K562 (cell line): ENCODE data around the gene HYAL1. TPM values are rescaled to one million over a fixed set of nuclear protein-coding genes. Genes with fewer than 3 reads are reported as not detected.

Experiments
- CREM ChIP-seq: IDR thresholded peaks from 2 replicates; pipeline ENCODE4 v1.6.1; 2014; ENCODE audit warnings: antibody characterized with exemption, low read depth
- FOS ChIP-seq: IDR thresholded peaks from 3 replicates; pipeline ENCODE4 v1.6.1; 2011; ENCODE audit not compliant: insufficient read length; ENCODE audit errors: extremely low read depth
- FOSL1 ChIP-seq: fragments of 200-800 bp; sonication (Bioruptor generic); conservative IDR thresholded peaks from 2 replicates; pipeline ENCODE4 v1.6.1; 2016; ENCODE audit warnings: missing genetic modification characterization, missing compliant biosample characterization
- GATAD2A ChIP-seq: fragments of 450-650 bp; IDR thresholded peaks from 2 replicates; pipeline ENCODE4 v1.6.1; 2017
- KDM4B ChIP-seq, 2 experiments: fragments of 450-650 bp in 1 of 2; sonication (generic) in 1 of 2; IDR thresholded peaks; 2 replicates each; pipeline ENCODE4 v1.6.1; 2016 to 2017; ENCODE audit warnings: borderline replicate concordance in 2 of 2, antibody characterized with exemption in 1 of 2, low read depth in 1 of 2, mild to moderate bottlenecking in 1 of 2
- NBN ChIP-seq: fragments of 450-650 bp; IDR thresholded peaks from 2 replicates; pipeline ENCODE4 v1.6.1; 2016; ENCODE audit warnings: low read depth, mild to moderate bottlenecking
- NRF1 ChIP-seq, 2 experiments: fragments of 450-650 bp; IDR thresholded peaks in 1 of 2; conservative IDR thresholded peaks in 1 of 2; 2 replicates each; pipeline ENCODE4 v1.6.1; 2014; ENCODE audit warnings: mild to moderate bottlenecking in 2 of 2
- SAFB ChIP-seq: fragments of 200-400 bp; formaldehyde crosslinking; IDR thresholded peaks from 2 replicates; pipeline ENCODE4 v1.6.1; 2017; ENCODE audit warnings: low read depth, low read length, borderline replicate concordance
- SP1 ChIP-seq: sonication (generic); formaldehyde crosslinking; IDR thresholded peaks from 2 replicates; pipeline ENCODE4 v1.8.1; 2022; ENCODE audit warnings: mild to moderate bottlenecking, missing genetic modification reagents
- SREBF1 ChIP-seq: fragments of 150-350 bp; IDR thresholded peaks from 2 replicates; pipeline ENCODE4 v1.6.1; 2014; ENCODE audit warnings: antibody characterized with exemption, low read depth, low read length, borderline replicate concordance
- ZKSCAN1 ChIP-seq: fragments of 150-350 bp; IDR thresholded peaks from 2 replicates; pipeline ENCODE4 v1.6.1; 2016; ENCODE audit warnings: low read depth, low read length
- ZNF134 ChIP-seq: fragments of 250-450 bp; sonication (Bioruptor Pico); conservative IDR thresholded peaks from 2 replicates; pipeline ENCODE4 v1.4.0; 2020
- ZNF197 ChIP-seq: fragments of 200-800 bp; sonication (Bioruptor generic); IDR thresholded peaks from 2 replicates; pipeline ENCODE4 v1.6.1; 2016; ENCODE audit warnings: low read depth, missing genetic modification characterization, missing compliant biosample characterization
- ZNF384 ChIP-seq: IDR thresholded peaks from 2 replicates; pipeline ENCODE4 v1.6.1; 2012; ENCODE audit warnings: low read depth, low read length, improper control_type of control experiment
- ZNF507 ChIP-seq: conservative IDR thresholded peaks from 2 replicates; pipeline ENCODE4 v1.6.1; 2017; ENCODE audit warnings: missing genetic modification characterization, missing compliant biosample characterization
- polyA plus RNA-seq, 8 experiments: library from polyadenylated mRNA; depleted of rRNA in 4 of 8; stranded (reverse) in 5 of 8; unstranded in 3 of 8; fragments of >200 nt; fragmentation: Nextera tagmentation in 2 of 8; fragmentation: Illumina TruSeq in 1 of 8; extraction: Ambion mirVana in 2 of 8; extraction: Trizol in 1 of 8; gene quantifications; 2 replicates each; pipeline versions ENCODE4 v1.2.1 to v1.2.3, GENCODE V29; 2011 to 2014; ENCODE audit warnings: inconsistent platforms in 1 of 8, missing spikeins in 1 of 8
- total RNA-seq, 7 experiments: library from RNA; depleted of rRNA in 6 of 7; stranded (reverse); fragments of >200 nt in 6 of 7; fragmentation: Illumina TruSeq in 2 of 7; extraction: Trizol in 2 of 7; gene quantifications; 2 replicates each; pipeline versions ENCODE4 v1.2.1 to v1.2.3, GENCODE V29; 2011 to 2021; ENCODE audit warnings: low replicate concordance in 1 of 7
- TF ChIP-seq, protein P1 (sequence below): sonication (generic); formaldehyde crosslinking; IDR thresholded peaks from 2 replicates; pipeline ENCODE4 v1.4.0; 2020; ENCODE audit warnings: mild to moderate bottlenecking, missing genetic modification reagents
- TF ChIP-seq, protein P2 (sequence below), 2 experiments: fragments of 150-350 bp in 1 of 2; IDR thresholded peaks; 2 replicates each; pipeline ENCODE4 v1.6.1; 2012 to 2016; ENCODE audit warnings: low read depth in 2 of 2, low read length in 2 of 2, mild to moderate bottlenecking in 1 of 2, moderate library complexity in 1 of 2
- TF ChIP-seq, protein P3 (sequence below), 3 experiments: fragments of 200-800 bp in 1 of 3; fragments of 250-450 bp in 1 of 3; fragments of 450-650 bp in 1 of 3; sonication (Bioruptor Pico) in 1 of 3; sonication (Bioruptor generic) in 1 of 3; formaldehyde crosslinking in 1 of 3; IDR thresholded peaks; 2 replicates each; pipeline versions ENCODE4 v1.6.1 to v1.8.0; 2016 to 2022; ENCODE audit warnings: mild to moderate bottlenecking in 2 of 3, missing genetic modification characterization in 2 of 3, missing compliant biosample characterization in 1 of 3, moderate library complexity in 1 of 3
- TF ChIP-seq, protein P4 (sequence below): fragments of 250-450 bp; sonication (Bioruptor Pico); IDR thresholded peaks from 2 replicates; pipeline ENCODE4 v1.8.0; 2021; ENCODE audit warnings: borderline replicate concordance, mild to moderate bottlenecking, moderate library complexity; ENCODE audit not compliant: poor library complexity, severe bottlenecking

HYAL1 gene
- total and polyA plus RNA-seq, 9 of the 15 experiments (the other 6 are each of a cell fraction or from before 2014, with no cell fraction given) = 1.4 to 8.5 (median 4.7) TPM

DNA sequence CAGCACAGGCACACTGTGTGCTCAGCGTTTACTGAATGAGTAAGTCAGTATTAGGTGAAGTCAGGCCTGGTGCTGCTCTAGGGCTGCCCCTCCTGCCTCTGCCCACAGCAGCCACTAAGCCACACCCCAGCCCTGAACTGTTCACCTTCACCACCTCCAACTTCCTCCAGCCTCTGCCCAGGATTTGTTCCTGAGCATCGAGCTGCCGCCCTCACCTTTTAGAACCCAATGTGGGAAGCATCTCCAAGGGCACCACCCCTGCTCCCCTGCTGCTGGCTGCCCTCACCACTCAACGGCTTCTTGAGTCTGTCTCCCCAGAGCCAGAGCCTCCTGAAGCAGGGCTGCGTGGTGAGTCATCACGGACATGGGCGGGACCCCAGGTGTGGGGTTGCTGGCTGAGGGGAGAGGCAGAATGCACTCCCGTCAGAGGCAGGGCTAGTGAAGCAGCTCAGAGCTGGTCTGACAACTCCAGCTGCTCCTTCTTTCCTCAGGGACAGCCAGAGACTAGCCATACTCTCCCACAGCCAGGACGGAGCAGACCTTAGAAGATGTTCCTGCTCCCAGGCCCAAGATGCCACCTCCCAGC lies 13.4 kb upstream of the HYAL1 start (continued):
- TF ChIP-seq ZNF507 (no peak), FOS (peak; percentile 23), SP1 (0 out of 2 replicates have a peak, but pooled peaks have one; percentile 37), FOSL1 (peak; percentile 79), NRF1 (conservative IDR thresholded peaks at IDR 0.05 in 1 of 2, IDR thresholded peaks at IDR 0.05 in 1 of 2) (peak; percentile 48 to 64), GATAD2A (no peak), ZNF197 (no peak), NBN (no peak), SREBF1 (no peak), CREM (peak; percentile 44; the same call in 1 of the 2 replicates), ZKSCAN1 (no peak), ZNF384 (no peak), SAFB (no peak), ZNF134 (CRISPR knock-in tag) (no peak), KDM4B (IDR thresholded peaks at IDR 0.05; ENCODE audit: borderline replicate concordance in 2 of 2, low read depth in 1 of 2) (no peak)
- TF ChIP-seq, protein P1, sequence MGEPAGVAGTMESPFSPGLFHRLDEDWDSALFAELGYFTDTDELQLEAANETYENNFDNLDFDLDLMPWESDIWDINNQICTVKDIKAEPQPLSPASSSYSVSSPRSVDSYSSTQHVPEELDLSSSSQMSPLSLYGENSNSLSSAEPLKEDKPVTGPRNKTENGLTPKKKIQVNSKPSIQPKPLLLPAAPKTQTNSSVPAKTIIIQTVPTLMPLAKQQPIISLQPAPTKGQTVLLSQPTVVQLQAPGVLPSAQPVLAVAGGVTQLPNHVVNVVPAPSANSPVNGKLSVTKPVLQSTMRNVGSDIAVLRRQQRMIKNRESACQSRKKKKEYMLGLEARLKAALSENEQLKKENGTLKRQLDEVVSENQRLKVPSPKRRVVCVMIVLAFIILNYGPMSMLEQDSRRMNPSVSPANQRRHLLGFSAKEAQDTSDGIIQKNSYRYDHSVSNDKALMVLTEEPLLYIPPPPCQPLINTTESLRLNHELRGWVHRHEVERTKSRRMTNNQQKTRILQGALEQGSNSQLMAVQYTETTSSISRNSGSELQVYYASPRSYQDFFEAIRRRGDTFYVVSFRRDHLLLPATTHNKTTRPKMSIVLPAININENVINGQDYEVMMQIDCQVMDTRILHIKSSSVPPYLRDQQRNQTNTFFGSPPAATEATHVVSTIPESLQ (CRISPR knock-in tag) = no peak
- TF ChIP-seq, protein P2, sequence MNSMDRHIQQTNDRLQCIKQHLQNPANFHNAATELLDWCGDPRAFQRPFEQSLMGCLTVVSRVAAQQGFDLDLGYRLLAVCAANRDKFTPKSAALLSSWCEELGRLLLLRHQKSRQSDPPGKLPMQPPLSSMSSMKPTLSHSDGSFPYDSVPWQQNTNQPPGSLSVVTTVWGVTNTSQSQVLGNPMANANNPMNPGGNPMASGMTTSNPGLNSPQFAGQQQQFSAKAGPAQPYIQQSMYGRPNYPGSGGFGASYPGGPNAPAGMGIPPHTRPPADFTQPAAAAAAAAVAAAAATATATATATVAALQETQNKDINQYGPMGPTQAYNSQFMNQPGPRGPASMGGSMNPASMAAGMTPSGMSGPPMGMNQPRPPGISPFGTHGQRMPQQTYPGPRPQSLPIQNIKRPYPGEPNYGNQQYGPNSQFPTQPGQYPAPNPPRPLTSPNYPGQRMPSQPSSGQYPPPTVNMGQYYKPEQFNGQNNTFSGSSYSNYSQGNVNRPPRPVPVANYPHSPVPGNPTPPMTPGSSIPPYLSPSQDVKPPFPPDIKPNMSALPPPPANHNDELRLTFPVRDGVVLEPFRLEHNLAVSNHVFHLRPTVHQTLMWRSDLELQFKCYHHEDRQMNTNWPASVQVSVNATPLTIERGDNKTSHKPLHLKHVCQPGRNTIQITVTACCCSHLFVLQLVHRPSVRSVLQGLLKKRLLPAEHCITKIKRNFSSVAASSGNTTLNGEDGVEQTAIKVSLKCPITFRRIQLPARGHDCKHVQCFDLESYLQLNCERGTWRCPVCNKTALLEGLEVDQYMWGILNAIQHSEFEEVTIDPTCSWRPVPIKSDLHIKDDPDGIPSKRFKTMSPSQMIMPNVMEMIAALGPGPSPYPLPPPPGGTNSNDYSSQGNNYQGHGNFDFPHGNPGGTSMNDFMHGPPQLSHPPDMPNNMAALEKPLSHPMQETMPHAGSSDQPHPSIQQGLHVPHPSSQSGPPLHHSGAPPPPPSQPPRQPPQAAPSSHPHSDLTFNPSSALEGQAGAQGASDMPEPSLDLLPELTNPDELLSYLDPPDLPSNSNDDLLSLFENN (IDR thresholded peaks at IDR 0.05; ENCODE audit: low read depth in 2 of 2, low read length in 2 of 2) = no peak
- TF ChIP-seq, protein P3, sequence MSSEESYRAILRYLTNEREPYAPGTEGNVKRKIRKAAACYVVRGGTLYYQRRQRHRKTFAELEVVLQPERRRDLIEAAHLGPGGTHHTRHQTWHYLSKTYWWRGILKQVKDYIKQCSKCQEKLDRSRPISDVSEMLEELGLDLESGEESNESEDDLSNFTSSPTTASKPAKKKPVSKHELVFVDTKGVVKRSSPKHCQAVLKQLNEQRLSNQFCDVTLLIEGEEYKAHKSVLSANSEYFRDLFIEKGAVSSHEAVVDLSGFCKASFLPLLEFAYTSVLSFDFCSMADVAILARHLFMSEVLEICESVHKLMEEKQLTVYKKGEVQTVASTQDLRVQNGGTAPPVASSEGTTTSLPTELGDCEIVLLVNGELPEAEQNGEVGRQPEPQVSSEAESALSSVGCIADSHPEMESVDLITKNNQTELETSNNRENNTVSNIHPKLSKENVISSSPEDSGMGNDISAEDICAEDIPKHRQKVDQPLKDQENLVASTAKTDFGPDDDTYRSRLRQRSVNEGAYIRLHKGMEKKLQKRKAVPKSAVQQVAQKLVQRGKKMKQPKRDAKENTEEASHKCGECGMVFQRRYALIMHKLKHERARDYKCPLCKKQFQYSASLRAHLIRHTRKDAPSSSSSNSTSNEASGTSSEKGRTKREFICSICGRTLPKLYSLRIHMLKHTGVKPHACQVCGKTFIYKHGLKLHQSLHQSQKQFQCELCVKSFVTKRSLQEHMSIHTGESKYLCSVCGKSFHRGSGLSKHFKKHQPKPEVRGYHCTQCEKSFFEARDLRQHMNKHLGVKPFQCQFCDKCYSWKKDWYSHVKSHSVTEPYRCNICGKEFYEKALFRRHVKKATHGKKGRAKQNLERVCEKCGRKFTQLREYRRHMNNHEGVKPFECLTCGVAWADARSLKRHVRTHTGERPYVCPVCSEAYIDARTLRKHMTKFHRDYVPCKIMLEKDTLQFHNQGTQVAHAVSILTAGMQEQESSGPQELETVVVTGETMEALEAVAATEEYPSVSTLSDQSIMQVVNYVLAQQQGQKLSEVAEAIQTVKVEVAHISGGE (CRISPR knock-in tag; IDR thresholded peaks at IDR 0.05) = no peak
- TF ChIP-seq, protein P4, sequence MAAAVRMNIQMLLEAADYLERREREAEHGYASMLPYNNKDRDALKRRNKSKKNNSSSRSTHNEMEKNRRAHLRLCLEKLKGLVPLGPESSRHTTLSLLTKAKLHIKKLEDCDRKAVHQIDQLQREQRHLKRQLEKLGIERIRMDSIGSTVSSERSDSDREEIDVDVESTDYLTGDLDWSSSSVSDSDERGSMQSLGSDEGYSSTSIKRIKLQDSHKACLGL (CRISPR knock-in tag) = no peak
